ENCODE results near the gene TCTN1. TPM values are rescaled to one million over a fixed set of nuclear protein-coding genes. Genes with fewer than 3 reads are reported as not detected.

The TCTN1 gene
- total and polyA plus RNA-seq, 2 of the 8 experiments (the other 6 are each of a cell fraction or from before 2014, with no cell fraction given) = 14.7 to 16.4 TPM

- no peak for TF ChIP-seq CHD7 (IDR thresholded peaks at IDR 0.05; ENCODE audit: insufficient replicate concordance, low read length)
- TF ChIP-seq KDM5A (IDR thresholded peaks at IDR 0.05; ENCODE audit: low read length) = no peak
- no peak for TF ChIP-seq SIN3A (conservative IDR thresholded peaks at IDR 0.05 in 1 of 2, IDR thresholded peaks at IDR 0.05 in 1 of 2; ENCODE audit: low read depth in 1 of 2, low read length in 2 of 2)
- no peak for TF ChIP-seq BCL11A (IDR thresholded peaks at IDR 0.05; ENCODE audit: low read depth in 2 of 2, low read length in 2 of 2)
- no peak for TF ChIP-seq KDM4A (IDR thresholded peaks at IDR 0.05; ENCODE audit: low read depth, low read length, severe bottlenecking)
- TF ChIP-seq SRF (IDR thresholded peaks at IDR 0.05; ENCODE audit: low read depth, low read length) = no peak
- TF ChIP-seq POLR2A (IDR thresholded peaks at IDR 0.05; ENCODE audit: control extremely low read depth in 1 of 2, low read depth in 2 of 2, low read length in 2 of 2) = no peak
- TF ChIP-seq SP4 (IDR thresholded peaks at IDR 0.05; ENCODE audit: low read length) = no peak
- no peak for TF ChIP-seq FOSL1 (IDR thresholded peaks at IDR 0.05; ENCODE audit: insufficient read depth, low read depth, low read length)
- TF ChIP-seq POLR2AphosphoS5 (IDR thresholded peaks at IDR 0.05; ENCODE audit: low read depth, low read length) = no peak
- TF ChIP-seq EP300 (IDR thresholded peaks at IDR 0.05; ENCODE audit: borderline replicate concordance in 1 of 2, low read depth in 2 of 2, low read length in 2 of 2) = no peak
Observed at GRCh38 chr12:110668480-110669192, 54.7 kb downstream of the TCTN1 start (continued).

Data from H1 (cell line).